Left lung (tissue), 10 donors: ENCODE results near the gene NRG3. TPM values are rescaled to one million over a fixed set of nuclear protein-coding genes. Genes with fewer than 3 reads are reported as not detected.

Experiments used
- ATAC-seq: fragments of 200-7000 bp; cut with Tn5 transposase; one replicate; pipeline ENCODE4 v1.9.1; 2020; ENCODE audit warnings: moderate library complexity
- DNase-seq, 4 donors: peaks; one replicate each; pipeline ENCODE4 v3.0.0-alpha.2; 2013 to 2020
- H3K27ac ChIP-seq, 2 donors: fragments of 200-600 bp; sonication (generic) in 1 of 2; one replicate each; pipeline versions ENCODE4 v1.5.0 to v1.8.0; 2020 to 2021
- H3K27me3 ChIP-seq, 2 donors: fragments of 200-600 bp; sonication (generic) in 1 of 2; one replicate each; pipeline versions ENCODE4 v1.5.0 to v1.8.0; 2020 to 2021
- H3K36me3 ChIP-seq, 2 donors: fragments of 200-600 bp; sonication (generic) in 1 of 2; one replicate each; pipeline versions ENCODE4 v1.5.0 to v1.8.0; 2020 to 2021
- H3K4me1 ChIP-seq, 2 donors: fragments of 200-600 bp; one replicate each; pipeline ENCODE4 v1.8.0; 2021
- H3K4me3 ChIP-seq, 2 donors: fragments of 200-600 bp; sonication (generic) in 1 of 2; one replicate each; pipeline versions ENCODE4 v1.5.0 to v1.8.0; 2020 to 2021; ENCODE audit warnings: mild to moderate bottlenecking in 1 of 2
- H3K9me3 ChIP-seq, 2 donors: fragments of 200-600 bp; sonication (generic) in 1 of 2; one replicate each; pipeline versions ENCODE4 v1.5.0 to v1.8.0; 2020 to 2021
- CTCF ChIP-seq, 2 donors: fragments of 200-600 bp; sonication (generic) in 1 of 2; IDR thresholded peaks; one replicate each; pipeline versions ENCODE4 v1.5.0 to v1.8.0; 2021; ENCODE audit warnings: antibody characterized with exemption in 2 of 2
- intact Hi-C, 2 donors: fragments of 100-400 bp; cut with DNase I; formaldehyde crosslinking; loops; one replicate each; pipeline versions ENCODE4 v1.11.2 to v1.14.2; 2022
- polyA plus RNA-seq, 6 donors: library from polyadenylated mRNA; unstranded; fragments of 120-200 nt; gene quantifications; one replicate each; pipeline ENCODE4 v1.2.1, GENCODE V29; 2013; ENCODE audit not compliant: insufficient read length in 6 of 6
- total RNA-seq, 2 donors: library from RNA; stranded (reverse); fragmentation: NEBNext Ultra II Directional; extraction: Animal tissue kit (Norgen Biotek cat#: 25700); gene quantifications; one replicate each; pipeline ENCODE4 v1.2.1, GENCODE V29; 2021
- donor health status: DM: no; HTN: yes; CAD: no.
- donor health status: DM: no; HTN: no; CAD: no.

The NRG3 gene
- total and polyA plus RNA-seq, 8 donors = 1.0 to 1.7 (median 1.1) TPM

DNA sequence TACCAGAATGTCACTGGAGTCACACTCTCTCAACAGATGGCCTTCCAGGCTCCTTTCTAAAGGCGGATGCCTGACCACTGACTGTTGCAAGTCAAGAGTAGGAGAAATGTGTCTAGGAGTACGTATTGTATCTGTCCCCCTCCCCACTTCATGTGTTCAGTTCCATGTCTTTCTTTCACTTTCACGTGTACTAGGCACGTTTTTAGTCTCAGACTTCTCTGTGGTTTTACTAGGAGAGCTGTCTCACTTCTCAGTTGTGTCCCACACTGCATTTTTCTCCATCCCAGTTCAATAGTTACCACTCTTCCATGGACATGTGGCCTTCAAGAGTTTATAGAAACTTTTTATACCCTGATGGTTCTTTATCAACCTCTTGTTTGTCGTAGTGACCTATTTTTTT, 893.0 kb downstream of the NRG3 start:
- Histone ChIP-seq H3K27me3 (no peaks in the 10 kb centered on the region), H3K4me3 (no peak overlapping the region), H3K4me1 (no peaks in the 10 kb centered on the region), H3K9me3 (no peaks in the 10 kb centered on the region), H3K27ac (no peak overlapping the region), H3K36me3 (no peaks in the 10 kb centered on the region)
- intact Hi-C loops = no loop called here
- no peak for DNase-seq
- TF ChIP-seq CTCF (IDR thresholded peaks at IDR 0.05) = no peak
- ATAC-seq = no peak

GRCh38 chr10:82778908-82779307, 903.9 kb downstream of the NRG3 start:
- no peak for TF ChIP-seq CTCF (IDR thresholded peaks at IDR 0.05)
- H3K27me3 ChIP-seq = no peaks in the 10 kb centered on the region
- DNase-seq (no peak), ATAC-seq (no peak)
- no peaks in the 10 kb centered on the region for H3K36me3 ChIP-seq
- no peak overlapping the region for H3K4me3 ChIP-seq
- peaks cover 0 to 18% of the 10 kb centered on the region in 2 donors for H3K9me3 ChIP-seq
- intact Hi-C loops = no loop called here
- no peak overlapping the region for H3K27ac ChIP-seq
- no peaks in the 10 kb centered on the region for H3K4me1 ChIP-seq

DNA sequence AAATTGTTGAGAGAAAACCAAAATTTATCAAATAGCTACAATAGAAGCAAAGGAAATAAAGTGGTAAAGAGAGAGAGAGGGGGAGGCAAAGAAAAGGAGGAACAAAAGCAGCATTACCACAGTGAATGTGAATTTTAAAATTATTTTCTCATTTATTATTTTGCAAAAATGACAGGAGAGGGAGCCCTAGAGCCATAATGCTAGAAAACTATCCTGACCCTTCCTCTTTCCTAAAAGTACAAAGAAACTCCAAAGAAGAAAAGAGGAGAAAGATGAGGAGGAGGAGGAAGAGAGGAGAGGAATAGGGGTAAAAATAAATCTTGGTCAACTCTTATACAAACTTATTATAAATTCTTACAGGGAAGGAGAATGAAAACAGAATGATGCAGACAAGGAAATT, 921.5 kb downstream of the NRG3 start:
- intact Hi-C loops = loop anchor here in 1 of 2 donors (10.0 kb wide), 1 partner anchor 178 kb away; no protein-coding TSS in a partner anchor
- Histone ChIP-seq H3K9me3 (no peaks in the 10 kb centered on the region), H3K27me3 (no peaks in the 10 kb centered on the region), H3K4me1 (no peaks in the 10 kb centered on the region), H3K4me3 (no peak overlapping the region), H3K27ac (no peak overlapping the region), H3K36me3 (no peaks in the 10 kb centered on the region)
- DNase-seq (peak in 2 of 4 donors; percentile 12 to 26), ATAC-seq (no peak)
- TF ChIP-seq CTCF (IDR thresholded peaks at IDR 0.05) = no peak

DNA sequence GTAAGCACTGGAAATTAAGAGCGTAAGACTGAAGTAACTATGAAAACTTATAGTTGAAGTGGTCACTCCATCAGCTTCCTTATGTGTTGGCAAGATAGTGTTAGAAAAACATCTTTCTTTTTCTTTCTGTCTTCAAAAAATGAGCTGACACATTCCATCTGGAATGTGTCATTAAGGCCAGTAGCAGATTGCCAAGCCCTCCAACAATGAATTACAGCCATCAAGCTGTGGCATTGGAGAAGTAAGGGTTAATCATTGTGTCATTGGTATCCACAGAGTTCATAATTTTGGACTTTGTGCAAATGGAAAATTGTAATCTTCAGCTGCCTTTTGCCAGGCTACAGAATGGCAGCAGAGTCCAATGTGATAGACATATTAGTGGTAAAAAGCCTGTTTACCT, 926.3 kb downstream of the NRG3 start:
- Histone ChIP-seq H3K36me3 (no peaks in the 10 kb centered on the region), H3K4me3 (no peak overlapping the region), H3K4me1 (no peaks in the 10 kb centered on the region), H3K27me3 (no peaks in the 10 kb centered on the region), H3K27ac (no peak overlapping the region), H3K9me3 (no peaks in the 10 kb centered on the region)
- ATAC-seq = no peak
- intact Hi-C loops = no loop called here
- TF ChIP-seq CTCF (IDR thresholded peaks at IDR 0.05) = no peak
- DNase-seq = no peak

GRCh38 chr10:82811621-82812020, 936.6 kb downstream of the NRG3 start:
- H3K4me1 ChIP-seq = no peaks in the 10 kb centered on the region
- no peak overlapping the region for H3K27ac ChIP-seq
- peak; percentile 22 to 29 for TF ChIP-seq CTCF (IDR thresholded peaks at IDR 0.05)
- no peaks in the 10 kb centered on the region for H3K9me3 ChIP-seq
- DNase-seq (no peak), ATAC-seq (no peak)
- intact Hi-C loops = no loop called here
- no peaks in the 10 kb centered on the region for H3K36me3 ChIP-seq
- no peaks in the 10 kb centered on the region for H3K27me3 ChIP-seq
- H3K4me3 ChIP-seq = no peak overlapping the region
